Small intestine (tissue), 7 donors: ENCODE results near the gene NGEF. TPM values are rescaled to one million over a fixed set of nuclear protein-coding genes. Genes with fewer than 3 reads are reported as not detected.
"Not testable (repeated sequence)": the region's sequence is repeated elsewhere in the genome, so short reads cannot be mapped to it uniquely, and the experiment has no call there.

ENCODE experiments used
- DNase-seq, 2 donors: peaks; one replicate each; pipeline versions ENCODE4 v3.0.0 to v3.0.0-alpha.2; 2013
- FAIRE-seq: peaks from 2 replicates; lab custom pipeline; 2012; peaks lifted over from hg19 to GRCh38; lab: Jason Lieb, UNC
- H3K27ac ChIP-seq, 3 donors: one replicate each; pipeline ENCODE4 v1.5.1; 2013; ENCODE audit warnings: low read length in 2 of 3, mild to moderate bottlenecking in 2 of 3, control low read depth in 1 of 3, inconsistent platforms in 1 of 3, low read depth in 1 of 3, moderate library complexity in 1 of 3
- H3K27me3 ChIP-seq, 3 donors: one replicate each; pipeline ENCODE4 v1.6.1; 2013; ENCODE audit warnings: low read length in 3 of 3, inconsistent platforms in 1 of 3; ENCODE audit not compliant: control insufficient read depth in 3 of 3, insufficient read depth in 3 of 3
- H3K36me3 ChIP-seq, 3 donors: one replicate each; pipeline ENCODE4 v1.6.1; 2013; ENCODE audit warnings: low read length in 3 of 3, inconsistent platforms in 1 of 3, low read depth in 1 of 3, mild to moderate bottlenecking in 1 of 3, moderate library complexity in 1 of 3; ENCODE audit not compliant: control insufficient read depth in 3 of 3, insufficient read depth in 2 of 3
- H3K4me1 ChIP-seq, 3 donors: one replicate each; pipeline ENCODE4 v1.6.1; 2013; ENCODE audit warnings: low read length in 2 of 3, inconsistent platforms in 1 of 3, low read depth in 1 of 3, mild to moderate bottlenecking in 1 of 3, moderate library complexity in 1 of 3; ENCODE audit not compliant: control insufficient read depth in 3 of 3, insufficient read depth in 2 of 3
- H3K4me3 ChIP-seq, 3 donors: one replicate each; pipeline ENCODE4 v1.5.1; 2013; ENCODE audit warnings: low read length in 3 of 3, control low read depth in 1 of 3, inconsistent platforms in 1 of 3, low read depth in 1 of 3, mild to moderate bottlenecking in 1 of 3, moderate library complexity in 1 of 3
- H3K9me3 ChIP-seq, 2 donors: one replicate each; pipeline ENCODE4 v1.6.1; 2013; ENCODE audit warnings: low read depth in 1 of 2, low read length in 1 of 2; ENCODE audit not compliant: control insufficient read depth in 2 of 2, insufficient read depth in 1 of 2
- WGBS, 3 donors: extraction: QIAGEN DNeasy Blood & Tissue Kit; methylation state at CpG; one replicate each; pipeline ENCODE4 v1.1.7; 2013; 5-methylcytosine and 5-hydroxymethylcytosine counted together
- polyA plus RNA-seq, 4 donors: library from polyadenylated mRNA; stranded (reverse) in 3 of 4; unstranded in 1 of 4; fragments of 200-250 nt in 3 of 4; fragments of 120-200 nt in 1 of 4; gene quantifications; one replicate each; pipeline versions ENCODE4 v1.2.1 to v1.2.3, GENCODE V29; 2013
- donor health status: healthy with polysubstance abuse.
- donor health status: control.
- donor health status: control.
- donor health status: Bipolar disorder and iron deficiency.
- donor health status: healthy.

Gene NGEF
- polyA plus RNA-seq, 4 donors: 10.2 to 73.4 (median 31.4) TPM

DNA sequence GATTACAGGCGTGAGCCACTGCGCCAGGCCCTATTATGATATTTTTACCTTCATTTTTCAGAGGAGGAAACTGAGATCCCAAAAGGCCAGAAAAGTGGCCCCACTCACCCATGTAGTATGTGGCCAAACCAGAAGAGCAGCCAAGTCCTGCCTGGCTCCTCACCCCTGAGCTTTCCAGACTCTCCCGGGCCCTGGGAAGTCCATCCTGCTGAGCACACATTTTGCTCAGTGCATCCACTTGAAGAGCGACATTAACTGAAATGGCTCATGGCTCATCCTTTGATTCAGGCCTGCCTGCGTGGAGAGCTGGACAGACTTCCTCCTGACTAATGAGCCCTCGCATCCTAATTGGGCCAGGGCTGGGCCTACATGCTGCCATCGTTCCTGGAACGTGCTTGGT lies 9.5 kb upstream of the NGEF start:
- no peak for FAIRE-seq
- Histone ChIP-seq H3K9me3 (peaks cover 0 to 9% of the 10 kb centered on the region in 2 donors), H3K27me3 (no peaks in the 10 kb centered on the region), H3K4me1 (peaks cover 0 to 2% (median 0%) of the 10 kb centered on the region in 3 donors), H3K27ac (no peak overlapping the region), H3K4me3 (no peak overlapping the region), H3K36me3 (no peaks in the 10 kb centered on the region)
- 89 to 98% (median 93%) methylated on average over 8 of the region's 8 CpGs for WGBS, 3 donors
- DNase-seq: no peak

DNA sequence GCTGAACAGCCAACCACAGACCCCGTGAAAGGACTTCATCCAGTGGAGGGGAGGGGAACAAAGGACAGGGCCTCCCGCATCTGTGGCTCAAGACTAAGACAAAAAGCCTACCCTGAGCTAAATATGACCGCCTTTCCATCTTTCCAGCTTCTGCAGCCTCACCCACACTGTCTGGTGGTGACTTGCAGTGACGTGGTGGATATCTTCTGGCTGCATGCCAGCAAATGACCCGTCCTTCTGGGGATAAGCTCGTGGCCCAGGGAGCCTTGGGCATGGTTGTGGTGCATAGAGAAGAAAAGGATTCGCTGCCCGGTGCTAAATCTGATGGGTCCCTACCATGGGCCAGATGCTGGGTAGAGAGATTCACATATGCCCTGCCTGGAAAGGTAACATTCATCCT lies 8.7 kb upstream of the NGEF start:
- H3K4me3 ChIP-seq: no peak overlapping the region
- FAIRE-seq (no peak), DNase-seq (no peak)
- peaks cover 0 to 2% (median 0%) of the 10 kb centered on the region in 3 donors for H3K4me1 ChIP-seq
- no peaks in the 10 kb centered on the region for H3K27me3 ChIP-seq
- 73 to 77% (median 75%) methylated on average over 8 of the region's 8 CpGs for WGBS, 3 donors
- H3K9me3 ChIP-seq: peaks cover 0 to 11% of the 10 kb centered on the region in 2 donors
- no peaks in the 10 kb centered on the region for H3K36me3 ChIP-seq
- H3K27ac ChIP-seq: no peak overlapping the region

DNA sequence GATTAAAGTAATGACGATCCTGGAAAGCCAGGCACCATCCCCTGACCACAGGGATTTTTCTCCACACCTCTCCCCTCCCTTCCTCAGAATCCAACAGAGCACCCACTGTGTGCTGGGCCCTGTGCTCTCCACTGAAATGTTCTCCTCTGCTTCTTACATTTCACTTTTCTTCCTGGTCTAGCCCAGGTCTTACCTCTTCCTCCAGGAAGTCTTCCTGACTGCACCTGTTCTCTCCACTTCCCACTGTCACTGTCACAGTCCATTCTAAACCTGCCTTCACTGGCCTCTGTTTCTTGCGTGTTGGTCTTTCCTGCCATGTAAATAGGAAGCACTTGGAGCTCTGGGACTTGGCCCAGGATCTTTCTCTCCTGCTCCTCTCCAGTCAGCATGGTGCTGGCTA lies 7.4 kb upstream of the NGEF start:
- Histone ChIP-seq H3K9me3 (peaks cover 0 to 14% of the 10 kb centered on the region in 2 donors), H3K27ac (no peak overlapping the region), H3K4me1 (peaks cover 0 to 2% (median 0%) of the 10 kb centered on the region in 3 donors), H3K27me3 (no peaks in the 10 kb centered on the region), H3K4me3 (no peak overlapping the region), H3K36me3 (no peaks in the 10 kb centered on the region)
- WGBS, 3 donors: 74 to 93% (median 91%) methylated on average over 2 of the region's 2 CpGs
- DNase-seq (no peak), FAIRE-seq (no peak)

DNA sequence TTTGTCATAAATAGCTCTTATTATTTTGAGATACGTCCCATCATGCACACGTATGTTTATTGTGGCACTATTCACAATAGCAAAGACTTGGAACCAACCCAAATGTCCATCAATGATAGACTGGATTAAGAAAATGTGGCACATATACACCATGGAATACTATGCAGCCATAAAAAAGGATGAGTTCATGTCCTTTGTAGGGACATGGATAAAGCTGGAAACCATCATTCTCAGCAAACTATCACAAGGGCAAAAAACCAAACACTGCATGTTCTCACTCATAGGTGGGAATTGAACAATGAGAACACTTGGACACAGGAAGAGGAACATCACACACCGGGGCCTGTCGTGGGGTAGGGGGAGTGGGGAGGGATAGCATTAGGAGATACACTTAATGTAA lies 6.6 kb upstream of the NGEF start:
- H3K27ac ChIP-seq, DNase-seq, H3K4me1 ChIP-seq, H3K36me3 ChIP-seq, H3K27me3 ChIP-seq, H3K4me3 ChIP-seq, FAIRE-seq: not testable (repeated sequence)
- 90 to 99% (median 96%) methylated on average over 4 of the region's 4 CpGs for WGBS, 3 donors
- H3K9me3 ChIP-seq: peaks cover 0 to 14% of the 10 kb centered on the region in 2 donors

DNA sequence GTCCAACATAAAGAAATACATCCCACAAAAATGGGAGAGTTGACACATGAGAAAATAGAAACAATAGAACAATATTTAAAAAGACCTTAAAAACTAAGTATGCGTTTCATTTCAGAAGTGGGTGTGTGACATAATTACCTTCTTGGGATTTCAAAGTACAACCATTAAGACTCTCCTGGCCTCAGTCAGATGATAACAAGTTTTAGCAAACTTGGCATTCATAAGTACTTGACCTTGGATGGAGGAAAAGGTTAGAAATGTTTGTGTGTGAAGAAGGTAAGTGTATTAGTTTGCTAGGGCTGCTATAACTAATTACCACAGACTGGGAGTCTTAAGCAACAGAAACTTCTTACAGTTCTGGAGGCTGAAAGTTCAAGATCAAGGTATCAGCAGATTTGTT lies 4.9 kb upstream of the NGEF start:
- Histone ChIP-seq H3K4me1 (peaks cover 0 to 4% (median 2%) of the 10 kb centered on the region in 3 donors), H3K27me3 (no peaks in the 10 kb centered on the region), H3K4me3 (no peak overlapping the region), H3K27ac (peak overlapping the region in 2 of 3 donors; percentile 28 to 69), H3K9me3 (peaks cover 0 to 14% of the 10 kb centered on the region in 2 donors), H3K36me3 (no peaks in the 10 kb centered on the region)
- FAIRE-seq: peak; percentile 91
- 14 to 61% (median 52%) methylated on average over 1 of the region's 1 CpG for WGBS, 3 donors
- peak; percentile 41 to 92 for DNase-seq

DNA sequence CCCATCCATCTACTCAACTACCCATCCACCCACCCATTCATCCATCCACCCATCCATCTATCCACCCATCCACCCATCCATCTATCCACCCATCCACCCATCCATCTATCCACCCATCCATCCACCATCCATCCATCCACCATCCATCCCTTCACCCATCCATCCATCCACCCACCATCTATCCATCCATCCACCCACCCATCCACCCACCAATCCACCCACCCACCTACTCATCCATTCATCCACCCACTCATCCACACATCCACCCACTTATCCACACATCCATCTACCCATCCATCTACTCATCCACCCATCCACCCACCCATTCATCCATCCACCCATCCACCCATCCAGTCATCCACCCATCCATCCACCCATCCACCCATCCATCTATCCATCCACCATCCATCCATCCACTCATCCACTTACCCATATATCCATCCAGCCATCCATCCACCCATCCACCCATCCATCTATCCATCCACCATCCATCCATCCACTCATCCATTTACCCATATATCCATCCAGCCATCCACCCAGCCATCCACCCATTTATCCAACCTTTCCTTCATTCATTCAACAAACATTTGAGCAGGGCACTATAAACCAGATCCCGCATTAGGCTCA lies 2.1 kb upstream of the NGEF start:
- peaks cover 0 to 5% (median 0%) of the 10 kb centered on the region in 3 donors for H3K36me3 ChIP-seq
- H3K27ac ChIP-seq: no peak overlapping the region
- H3K4me3 ChIP-seq: no peak overlapping the region
- no peaks in the 10 kb centered on the region for H3K27me3 ChIP-seq
- no peak for DNase-seq
- H3K9me3 ChIP-seq: peaks cover 0 to 14% of the 10 kb centered on the region in 2 donors
- H3K4me1 ChIP-seq: peaks cover 0 to 15% (median 2%) of the 10 kb centered on the region in 3 donors
- 93 to 100% (median 97%) methylated on average over 1 of the region's 1 CpG for WGBS, 3 donors
- FAIRE-seq: no peak

DNA sequence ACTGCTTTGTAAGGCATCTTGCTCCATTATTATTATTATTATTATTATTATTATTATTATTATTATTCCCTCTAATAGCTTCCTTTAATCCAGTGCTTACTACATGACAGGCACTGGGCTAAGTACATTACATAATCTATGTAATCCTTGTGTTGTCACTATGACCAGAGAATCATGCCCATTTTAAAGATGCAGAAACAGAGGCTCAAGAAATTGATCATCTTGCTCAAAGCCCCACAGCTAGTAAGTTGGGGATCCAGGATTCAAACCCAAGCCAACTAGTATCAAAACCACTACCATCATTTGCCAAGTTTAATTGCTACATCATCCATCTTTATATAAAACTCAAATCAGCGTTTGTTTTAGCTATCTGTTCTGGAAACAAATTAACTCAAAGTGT lies 594 bp upstream of the NGEF start:
- no peaks in the 10 kb centered on the region for H3K27me3 ChIP-seq
- H3K4me3 ChIP-seq: no peak overlapping the region
- peak overlapping the region in 1 of 3 donors; percentile 78 for H3K27ac ChIP-seq
- DNase-seq (no peak), FAIRE-seq (no peak)
- 28 to 68% (median 44%) methylated on average over 1 of the region's 1 CpG for WGBS, 3 donors
- peaks cover 0 to 5% (median 0%) of the 10 kb centered on the region in 3 donors for H3K36me3 ChIP-seq
- H3K4me1 ChIP-seq: peaks cover 0 to 15% (median 5%) of the 10 kb centered on the region in 3 donors
- peaks cover 0 to 14% of the 10 kb centered on the region in 2 donors for H3K9me3 ChIP-seq

DNA sequence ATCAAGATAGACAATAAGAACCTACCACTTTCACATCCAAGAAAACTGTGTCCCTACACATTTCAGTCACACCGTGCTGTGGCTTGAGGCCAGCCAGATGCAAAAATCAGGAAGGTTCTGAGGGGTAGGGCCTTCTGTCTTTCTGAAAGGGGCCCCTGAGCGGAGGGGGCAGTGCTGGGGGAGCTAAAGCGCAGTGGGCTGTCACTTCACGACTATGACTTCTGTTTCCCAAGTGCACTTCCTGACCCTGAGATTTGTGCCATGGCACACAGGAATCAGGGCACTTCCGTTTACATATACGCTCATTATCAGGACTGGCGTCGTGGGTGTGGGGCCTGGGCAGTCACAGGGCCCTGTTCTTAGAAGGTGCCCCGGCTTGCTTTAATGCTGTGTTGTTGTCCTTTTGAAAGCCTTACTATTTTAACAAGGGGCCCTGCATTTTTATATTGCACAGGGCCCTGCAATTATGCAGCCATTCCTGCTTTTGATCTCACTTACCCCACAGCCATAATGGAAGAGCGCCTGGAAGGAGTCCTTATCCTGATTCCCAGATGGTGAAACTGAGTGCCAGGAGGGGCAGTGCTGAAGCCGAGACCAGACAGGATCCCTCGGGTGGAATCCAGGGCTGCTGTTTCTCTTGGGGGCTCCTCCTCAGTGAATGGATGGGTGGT lies 620 bp downstream of the NGEF start:
- Histone ChIP-seq H3K4me1 (peaks cover 0 to 15% (median 2%) of the 10 kb centered on the region in 3 donors), H3K36me3 (peaks cover 0 to 9% (median 0%) of the 10 kb centered on the region in 3 donors), H3K27me3 (no peaks in the 10 kb centered on the region), H3K27ac (peak overlapping the region; percentile 73 to 89 (median 78)), H3K9me3 (peaks cover 0 to 4% of the 10 kb centered on the region in 2 donors), H3K4me3 (peak overlapping the region in 2 of 3 donors; percentile 32 to 59)
- no peak for FAIRE-seq
- WGBS, 3 donors: 11 to 40% (median 29%) methylated on average over 12 of the region's 12 CpGs
- peak; percentile 65 to 88 for DNase-seq
